Neural cell (in vitro differentiated cells): ENCODE results near the gene SLC16A12. TPM values are rescaled to one million over a fixed set of nuclear protein-coding genes. Genes with fewer than 3 reads are reported as not detected.

Experiments used
- H2AFZ ChIP-seq: fragments of 200-600, 300-800 bp; sonication (generic), shearing (Covaris generic); 2 replicates; pipeline ENCODE4 v1.6.0; 2014; ENCODE audit warnings: low read depth, mild to moderate bottlenecking, antibody characterized with exemption, low read length, moderate library complexity
- H3F3A ChIP-seq: fragments of 200-600 bp; shearing (Covaris generic); 2 replicates; pipeline ENCODE4 v1.6.1; 2016; ENCODE audit warnings: mild to moderate bottlenecking, moderate library complexity, mixed read lengths, antibody characterized with exemption, low read length; ENCODE audit not compliant: insufficient read depth, poor library complexity, severe bottlenecking
- H3K27ac ChIP-seq: fragments of 200-600, 300-800 bp; sonication (generic), shearing (Covaris generic); 2 replicates; pipeline ENCODE4 v1.5.1; 2014; ENCODE audit warnings: mild to moderate bottlenecking, low read length, moderate library complexity
- H3K27me3 ChIP-seq: fragments of 300-800, 200-600 bp; sonication (generic), shearing (Covaris generic); 2 replicates; pipeline ENCODE4 v1.6.0; 2014; ENCODE audit warnings: mild to moderate bottlenecking, low read depth, low read length, moderate library complexity; ENCODE audit not compliant: insufficient read depth
- H3K36me3 ChIP-seq: fragments of 300-800, 200-600 bp; sonication (generic), shearing (Covaris generic); 2 replicates; pipeline ENCODE4 v1.5.1; 2014; ENCODE audit warnings: mild to moderate bottlenecking, antibody characterized with exemption, low read length, moderate library complexity; ENCODE audit not compliant: insufficient read depth
- H3K4me2 ChIP-seq: fragments of 300-800, 200-600 bp; sonication (generic), shearing (Covaris generic); 2 replicates; pipeline ENCODE4 v1.6.0; 2014; ENCODE audit warnings: mild to moderate bottlenecking, low read length
- H3K4me3 ChIP-seq: fragments of 300-800, 200-600 bp; sonication (generic), shearing (Covaris generic); 2 replicates; pipeline ENCODE4 v1.5.1; 2014; ENCODE audit warnings: mild to moderate bottlenecking, low read length, moderate library complexity
- H3K79me2 ChIP-seq: fragments of 200-600 bp; shearing (Covaris generic); replicated peaks from 2 replicates; pipeline ENCODE4 v1.6.0; 2014; ENCODE audit warnings: mild to moderate bottlenecking, low read length, moderate library complexity; ENCODE audit not compliant: insufficient read depth
- H3K9ac ChIP-seq: fragments of 300-800, 200-600 bp; sonication (generic), shearing (Covaris generic); 2 replicates; pipeline ENCODE4 v1.6.1; 2016; ENCODE audit warnings: mild to moderate bottlenecking, low read length, mixed read lengths
- H3K9me2 ChIP-seq: fragments of 200-600 bp; shearing (Covaris generic); 2 replicates; pipeline ENCODE4 v1.6.1; 2016; ENCODE audit warnings: mild to moderate bottlenecking, low read length, mixed read lengths; ENCODE audit not compliant: insufficient read depth
- H3K9me3 ChIP-seq: fragments of 200-600, 300-800 bp; sonication (generic), shearing (Covaris generic); 2 replicates; pipeline ENCODE4 v1.6.1; 2016; ENCODE audit warnings: mild to moderate bottlenecking, mixed run types, low read length, moderate library complexity, mixed read lengths
- H4K20me1 ChIP-seq: fragments of 200-600 bp; shearing (Covaris generic); 2 replicates; pipeline ENCODE4 v1.6.1; 2016; ENCODE audit warnings: mild to moderate bottlenecking, mixed run types; ENCODE audit not compliant: insufficient read depth
- EP300 ChIP-seq: fragments of 450-650 bp; conservative IDR thresholded peaks from 2 replicates; pipeline ENCODE4 v1.6.1; 2014; ENCODE audit warnings: antibody characterized with exemption, mild to moderate bottlenecking, moderate library complexity; ENCODE audit not compliant: poor library complexity, severe bottlenecking
- EZH2 ChIP-seq: fragments of 200-600, 300-800 bp; shearing (Covaris generic), sonication (generic); IDR thresholded peaks from 2 replicates; pipeline ENCODE4 v1.6.1; 2014; ENCODE audit warnings: antibody characterized with exemption, low read length, borderline replicate concordance, mild to moderate bottlenecking; ENCODE audit not compliant: insufficient read depth, poor library complexity, severe bottlenecking
- MXI1 ChIP-seq: fragments of 450-650 bp; conservative IDR thresholded peaks from 2 replicates; pipeline ENCODE4 v1.6.1; 2014; ENCODE audit warnings: antibody characterized with exemption, mild to moderate bottlenecking; ENCODE audit not compliant: poor library complexity, severe bottlenecking
- POLR2AphosphoS5 ChIP-seq: IDR thresholded peaks from 2 replicates; pipeline ENCODE4 v1.6.1; 2012
- RAD21 ChIP-seq: fragments of 450-650 bp; conservative IDR thresholded peaks from 2 replicates; pipeline ENCODE4 v1.6.1; 2014; ENCODE audit warnings: antibody characterized with exemption, mild to moderate bottlenecking, moderate library complexity
- REST ChIP-seq: IDR thresholded peaks from 2 replicates; pipeline ENCODE4 v1.6.1; 2012; ENCODE audit warnings: borderline replicate concordance
- SMC3 ChIP-seq: fragments of 450-650 bp; conservative IDR thresholded peaks from 2 replicates; pipeline ENCODE4 v1.6.1; 2014; ENCODE audit warnings: antibody characterized with exemption, mild to moderate bottlenecking, moderate library complexity; ENCODE audit not compliant: poor library complexity
- TAF1 ChIP-seq: IDR thresholded peaks from 2 replicates; pipeline ENCODE4 v1.6.1; 2012; ENCODE audit warnings: low read depth
- polyA plus RNA-seq: library from polyadenylated mRNA; depleted of rRNA; stranded (reverse); fragments of >200 nt; gene quantifications from 2 replicates; pipeline ENCODE4 v1.2.3, GENCODE V29; 2014
- TF ChIP-seq, protein P1 (sequence below): fragments of 450-650 bp; IDR thresholded peaks from 2 replicates; pipeline ENCODE4 v1.5.1; 2014; ENCODE audit warnings: antibody characterized with exemption, mild to moderate bottlenecking, moderate library complexity; ENCODE audit not compliant: poor library complexity, severe bottlenecking

SLC16A12 gene
- polyA plus RNA-seq, 1 donor from 2014 or later: 0.04 TPM

DNA sequence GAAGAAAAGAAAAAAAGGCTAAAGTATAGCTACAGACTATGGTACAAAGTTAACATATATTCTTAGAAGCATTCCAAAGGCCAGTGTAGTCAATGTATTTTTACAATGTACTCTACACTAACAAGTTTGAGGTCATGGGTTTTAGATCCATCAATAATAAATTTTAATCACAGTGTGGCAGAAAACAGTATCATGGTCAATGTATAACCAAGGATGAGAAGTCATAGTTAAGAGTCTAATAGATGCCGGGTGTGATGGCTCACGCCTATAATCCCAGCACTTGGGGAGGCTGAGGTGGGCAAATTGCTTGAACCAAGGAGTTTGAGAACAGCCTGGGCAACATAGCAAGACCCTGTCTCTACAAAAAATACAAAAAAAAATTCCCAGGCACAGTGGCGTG, 53.1 kb downstream of the SLC16A12 start:
- H3K9ac ChIP-seq: no peak overlapping the region

DNA sequence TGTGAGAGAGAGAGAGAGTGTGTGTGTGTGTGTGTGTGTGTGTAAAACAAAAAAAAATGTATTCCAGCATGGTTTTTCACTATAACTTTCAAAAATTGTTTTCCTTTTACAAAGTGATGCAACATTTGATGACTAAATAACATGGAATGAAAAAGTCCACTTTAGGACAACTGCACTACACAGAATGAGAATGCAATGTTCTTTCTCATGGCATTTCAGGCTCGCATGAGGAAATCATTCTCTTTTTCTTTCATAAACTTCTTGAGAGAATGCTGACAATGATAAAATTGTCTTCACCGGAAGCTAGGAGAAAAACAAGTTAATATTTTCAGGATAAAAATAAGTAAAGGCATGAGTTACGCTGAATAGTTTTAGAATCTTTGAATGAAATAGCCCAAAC, 53.7 kb downstream of the SLC16A12 start:
- H3K4me2 ChIP-seq: no peak overlapping the region

More for the DNA sequence above, 53.1 kb downstream of the SLC16A12 start:
- Histone ChIP-seq H3K9me2 (no peaks in the 10 kb centered on the region), H3K4me3 (no peak overlapping the region), H3K36me3 (no peaks in the 10 kb centered on the region), H3K9me3 (no peaks in the 10 kb centered on the region), H3K27ac (no peak overlapping the region), H3K27me3 (no peaks in the 10 kb centered on the region), H4K20me1 (no peaks in the 10 kb centered on the region), H2AFZ (no peak overlapping the region), H3K79me2 (no peaks in the 10 kb centered on the region), H3F3A (no peaks in the 10 kb centered on the region), H3K4me2 (no peak overlapping the region)
- TF ChIP-seq REST (no peak), POLR2AphosphoS5 (no peak), RAD21 (no peak), SMC3 (no peak), EZH2 (no peak), MXI1 (no peak), TAF1 (no peak)
- TF ChIP-seq, protein P1, sequence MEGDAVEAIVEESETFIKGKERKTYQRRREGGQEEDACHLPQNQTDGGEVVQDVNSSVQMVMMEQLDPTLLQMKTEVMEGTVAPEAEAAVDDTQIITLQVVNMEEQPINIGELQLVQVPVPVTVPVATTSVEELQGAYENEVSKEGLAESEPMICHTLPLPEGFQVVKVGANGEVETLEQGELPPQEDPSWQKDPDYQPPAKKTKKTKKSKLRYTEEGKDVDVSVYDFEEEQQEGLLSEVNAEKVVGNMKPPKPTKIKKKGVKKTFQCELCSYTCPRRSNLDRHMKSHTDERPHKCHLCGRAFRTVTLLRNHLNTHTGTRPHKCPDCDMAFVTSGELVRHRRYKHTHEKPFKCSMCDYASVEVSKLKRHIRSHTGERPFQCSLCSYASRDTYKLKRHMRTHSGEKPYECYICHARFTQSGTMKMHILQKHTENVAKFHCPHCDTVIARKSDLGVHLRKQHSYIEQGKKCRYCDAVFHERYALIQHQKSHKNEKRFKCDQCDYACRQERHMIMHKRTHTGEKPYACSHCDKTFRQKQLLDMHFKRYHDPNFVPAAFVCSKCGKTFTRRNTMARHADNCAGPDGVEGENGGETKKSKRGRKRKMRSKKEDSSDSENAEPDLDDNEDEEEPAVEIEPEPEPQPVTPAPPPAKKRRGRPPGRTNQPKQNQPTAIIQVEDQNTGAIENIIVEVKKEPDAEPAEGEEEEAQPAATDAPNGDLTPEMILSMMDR: no peak

More for the DNA sequence above, 53.7 kb downstream of the SLC16A12 start:
- no peaks in the 10 kb centered on the region for H4K20me1 ChIP-seq
- H3K9me3 ChIP-seq: no peaks in the 10 kb centered on the region
- H3K27me3 ChIP-seq: no peaks in the 10 kb centered on the region
- no peak overlapping the region for H2AFZ ChIP-seq
- H3K27ac ChIP-seq: no peak overlapping the region
- H3F3A ChIP-seq: no peaks in the 10 kb centered on the region
- no peak overlapping the region for H3K9ac ChIP-seq
- no peaks in the 10 kb centered on the region for H3K9me2 ChIP-seq
- H3K36me3 ChIP-seq: no peaks in the 10 kb centered on the region
- H3K79me2 ChIP-seq: no peaks in the 10 kb centered on the region
- H3K4me3 ChIP-seq: no peak overlapping the region
- TF ChIP-seq SMC3: no peak
- no peak for TF ChIP-seq MXI1
- TF ChIP-seq POLR2AphosphoS5: no peak
- TF ChIP-seq, protein P1: no peak
- no peak for TF ChIP-seq REST
- no peak for TF ChIP-seq EP300
- no peak for TF ChIP-seq EZH2
